COLO668 (cell line): Measurements from ENCODE around the gene CECR2.

ENCODE experiments used
- DNase-seq: peaks from one replicate; lab custom pipeline; 2025; ENCODE audit not compliant: unreplicated experiment; lab: John Stamatoyannopoulos, UW

The CECR2 gene

DNA sequence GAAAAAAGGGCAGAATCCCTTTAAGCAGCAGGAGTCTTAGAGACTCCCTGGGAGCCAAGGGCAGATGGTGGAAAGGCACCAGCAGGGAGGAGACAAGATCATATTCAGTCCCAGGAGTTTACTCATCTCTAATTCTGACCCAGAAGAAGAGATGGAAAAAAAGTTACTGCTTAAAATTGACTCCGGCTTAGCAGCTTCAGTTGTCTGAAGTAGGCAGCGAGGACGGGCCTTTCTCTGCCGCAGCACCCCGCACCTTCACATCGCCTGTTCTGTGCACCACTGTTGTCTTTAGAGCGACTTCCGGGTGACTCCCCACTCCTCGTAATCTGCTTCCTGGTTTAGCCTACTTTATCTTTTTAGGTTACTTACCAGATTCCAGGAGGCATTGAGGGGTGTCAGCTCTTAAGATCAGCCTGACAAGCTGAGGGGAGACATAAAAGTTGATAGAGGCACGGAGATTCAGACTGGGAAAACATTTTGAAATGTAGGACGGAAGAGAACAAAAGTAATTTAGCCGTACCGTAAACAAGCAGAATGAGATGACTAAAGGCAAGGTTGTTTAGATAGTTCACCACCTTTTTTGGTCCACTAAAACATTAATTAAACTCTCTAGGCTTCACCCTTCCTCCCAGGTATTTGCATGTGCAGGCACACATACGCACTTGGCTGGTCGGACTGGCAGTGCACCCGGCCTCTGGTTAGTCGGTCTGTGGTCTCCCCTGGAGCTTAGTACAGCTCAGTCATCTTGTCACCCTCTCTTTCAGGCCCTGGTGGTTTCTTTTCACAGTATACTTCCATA, 74.3 kb downstream of the CECR2 start:
- DNase-seq, result no peak

DNA sequence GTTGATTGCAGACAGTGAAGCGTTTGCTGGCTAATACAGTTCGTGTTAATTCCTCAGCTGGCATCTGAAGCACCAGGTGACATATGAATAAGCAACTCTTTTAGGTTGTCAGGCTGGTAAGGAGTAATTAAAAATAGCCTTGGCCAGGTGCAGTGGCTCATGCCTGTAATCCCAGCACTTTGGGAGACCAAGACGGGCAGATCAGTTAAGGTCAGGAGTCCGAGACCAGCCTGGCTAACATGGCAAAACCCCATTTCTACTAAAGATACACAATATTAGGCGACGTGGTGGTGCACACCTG, 74.9 kb downstream of the CECR2 start:
- no peak for DNase-seq

DNA sequence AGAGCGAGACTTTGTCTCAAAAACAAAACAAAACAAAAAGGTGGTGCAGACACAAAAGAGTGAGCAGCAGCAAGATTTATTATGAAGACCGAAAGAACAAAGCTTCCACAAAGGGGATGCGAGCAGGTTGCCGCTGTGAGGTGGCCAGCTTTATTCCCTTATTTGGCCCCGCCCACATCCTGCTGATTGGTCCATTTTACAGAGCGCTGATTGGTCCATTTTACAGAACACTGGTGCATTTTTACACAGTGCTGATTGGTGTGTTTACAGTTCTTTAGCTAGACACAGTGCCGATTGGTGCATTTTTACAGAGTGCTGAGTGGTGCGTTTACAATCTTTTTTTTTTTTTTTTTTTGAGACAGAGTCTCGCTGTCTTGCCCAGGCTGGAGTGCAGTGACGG, 77.4 kb downstream of the CECR2 start:
- no peak for DNase-seq

GRCh38 chr22:17451316-17451715, 82.1 kb downstream of the CECR2 start:
- no peak for DNase-seq

DNA sequence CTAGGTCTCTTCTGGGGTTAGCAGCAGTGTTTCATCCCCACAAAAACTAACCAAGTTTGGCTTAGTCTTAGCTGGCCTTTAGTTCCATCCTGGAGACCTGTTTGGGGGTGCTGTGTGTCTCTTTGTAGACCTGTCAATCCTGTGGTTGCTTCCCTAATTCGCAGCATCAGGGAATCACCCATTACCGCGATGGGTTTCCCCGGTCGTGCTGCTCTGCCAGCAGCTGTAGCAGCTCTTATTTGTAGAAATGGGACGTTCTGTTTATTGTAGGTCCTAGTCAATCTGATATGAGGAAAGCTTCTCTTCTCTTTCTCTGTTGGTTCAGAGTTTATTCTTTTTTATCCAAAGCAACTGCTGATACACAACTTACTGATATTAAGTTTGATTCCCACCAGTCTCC, 91.6 kb downstream of the CECR2 start:
- DNase-seq, result no peak

- DNase-seq, result no peak
These were observed 101.7 kb downstream of the CECR2 start for GRCh38 chr22:17470880-17471500.

- no peak for DNase-seq
These were observed 102.8 kb downstream of the CECR2 start for GRCh38 chr22:17471886-17472535.

DNA sequence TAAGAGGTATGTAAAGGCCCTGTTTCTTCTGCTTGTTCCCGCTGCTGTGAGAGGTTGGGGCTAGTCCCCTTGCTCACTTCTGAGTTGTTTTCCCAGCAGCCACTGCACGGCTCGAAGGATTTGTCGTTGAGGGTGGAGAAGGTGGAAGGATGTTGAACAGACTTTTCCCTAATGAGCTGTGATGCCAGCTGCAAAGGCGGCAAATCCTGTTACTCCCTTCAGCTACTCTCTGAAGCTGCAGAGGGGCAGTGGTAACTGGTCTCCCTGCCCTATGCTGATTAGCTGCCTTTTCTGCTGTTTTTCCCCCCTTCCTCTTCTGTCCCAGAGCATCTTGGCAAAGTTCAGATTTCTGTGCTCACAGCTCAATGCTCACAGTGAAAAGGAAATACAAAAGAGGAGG, 103.7 kb downstream of the CECR2 start:
- no peak for DNase-seq

DNA sequence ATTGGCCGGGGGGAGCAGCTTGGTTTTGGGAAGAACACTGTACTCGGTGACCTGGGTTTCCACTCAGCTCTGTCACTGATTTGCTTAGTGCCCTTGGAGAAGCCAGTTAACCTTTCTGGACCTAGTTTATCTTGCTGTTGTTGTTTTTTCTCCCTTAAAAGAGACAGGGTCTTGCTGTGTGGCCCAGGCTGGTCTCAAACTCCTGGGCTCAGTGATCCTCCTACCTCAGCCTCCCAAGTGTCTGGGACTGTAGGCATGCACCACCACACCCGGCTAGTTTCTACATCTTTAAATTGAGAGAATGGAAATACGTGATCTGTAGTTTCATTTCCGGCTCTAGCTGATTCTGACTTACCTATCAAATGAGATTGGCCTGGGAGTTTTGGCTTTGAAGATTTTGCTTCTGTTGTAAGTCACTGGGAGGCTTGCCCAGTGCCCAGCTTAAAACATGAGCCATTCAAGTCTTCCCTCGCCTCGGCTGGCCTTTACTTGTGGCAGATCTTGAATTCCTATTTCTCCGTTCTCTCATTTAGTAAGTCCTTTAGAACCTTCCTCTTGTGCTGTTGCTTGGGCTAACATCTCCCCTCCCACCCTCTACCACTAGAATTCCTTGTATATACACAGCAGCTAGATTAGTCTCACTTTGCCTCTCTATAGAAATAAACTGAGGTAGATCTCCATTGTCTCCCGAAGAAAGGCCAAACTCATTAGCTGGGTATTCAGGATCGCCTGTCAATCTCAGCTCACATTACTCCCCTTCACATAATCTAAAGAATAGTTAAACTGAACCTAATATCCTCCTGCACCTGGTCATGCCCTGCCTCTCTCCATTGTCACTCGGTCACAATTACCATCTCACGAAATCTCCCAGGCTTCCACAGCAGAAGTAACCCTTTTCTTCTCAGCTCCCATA, 106.3 kb downstream of the CECR2 start:
- DNase-seq, result no peak

DNA sequence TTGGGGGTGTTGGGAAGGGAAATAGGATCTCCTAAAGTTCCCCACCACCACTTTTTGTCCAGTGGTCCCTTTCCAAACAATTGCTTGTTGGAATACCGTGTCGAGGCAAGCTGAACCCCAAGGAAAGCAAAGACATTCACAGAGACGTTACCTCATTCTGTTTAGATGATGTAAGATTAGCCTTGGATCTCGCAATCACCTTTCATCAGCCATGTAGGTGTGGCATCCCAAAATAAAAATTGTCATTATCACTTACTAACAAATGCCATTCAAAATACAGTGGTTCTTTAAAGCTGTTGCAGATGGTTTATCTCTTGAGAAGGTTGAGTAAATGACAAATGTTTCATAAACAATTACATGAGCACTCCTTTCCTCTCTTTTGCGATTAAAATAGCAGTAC, 107.6 kb downstream of the CECR2 start:
- no peak for DNase-seq

GRCh38 chr22:17477391-17477833, 108.2 kb downstream of the CECR2 start:
- no peak for DNase-seq

- no peak for DNase-seq
These were observed 109.9 kb downstream of the CECR2 start for GRCh38 chr22:17479135-17479534.

DNA sequence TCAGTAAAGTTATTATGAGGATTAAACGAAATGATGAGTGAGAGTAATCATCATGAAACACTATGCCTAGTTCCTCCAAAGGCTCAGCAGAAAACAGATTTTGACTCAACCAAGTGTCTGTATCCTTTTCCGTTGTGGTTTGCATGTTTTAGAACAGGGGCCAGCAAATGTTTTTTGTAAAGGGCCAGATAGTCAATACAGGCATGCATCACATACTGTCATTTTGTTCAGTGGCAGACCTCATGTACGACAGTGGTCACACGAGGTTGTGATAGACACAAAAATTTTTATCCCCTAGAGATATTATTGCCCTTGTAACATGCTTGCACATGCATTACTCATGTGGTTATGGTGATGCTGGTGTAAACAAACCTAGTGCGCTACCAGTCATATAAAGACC, 112.2 kb downstream of the CECR2 start:
- no peak for DNase-seq

DNA sequence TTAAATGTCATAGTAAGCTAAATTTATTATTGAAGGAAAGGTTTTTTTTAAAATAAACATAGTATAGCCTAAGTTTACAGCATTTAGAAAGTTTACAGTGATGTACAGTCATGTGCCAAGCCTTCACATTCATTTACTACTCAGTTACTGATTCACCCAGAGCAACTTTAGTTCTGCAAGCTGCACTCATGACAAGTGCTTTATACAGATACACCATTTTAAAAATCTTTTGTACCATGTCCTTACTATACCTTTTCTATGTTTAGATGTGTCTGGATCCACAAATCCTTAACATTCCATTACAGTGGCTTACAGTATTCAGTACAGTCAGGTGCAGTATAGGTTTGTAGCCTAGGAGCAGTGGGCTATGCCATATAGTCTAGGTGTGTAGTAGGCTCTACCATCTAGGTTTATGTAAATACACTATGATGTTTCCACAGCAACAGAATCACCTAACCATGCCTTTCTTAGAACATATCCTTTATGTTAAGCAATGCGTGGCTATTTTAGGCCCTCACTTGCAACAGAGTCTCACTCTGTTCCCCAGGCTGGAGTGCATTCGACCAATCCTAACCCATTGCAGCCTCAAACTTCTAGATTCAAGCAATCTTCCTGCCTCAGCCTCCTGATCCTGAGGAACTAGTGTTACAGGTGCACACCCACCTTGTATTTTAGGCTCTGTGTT, 114.6 kb downstream of the CECR2 start:
- no peak for DNase-seq

DNA sequence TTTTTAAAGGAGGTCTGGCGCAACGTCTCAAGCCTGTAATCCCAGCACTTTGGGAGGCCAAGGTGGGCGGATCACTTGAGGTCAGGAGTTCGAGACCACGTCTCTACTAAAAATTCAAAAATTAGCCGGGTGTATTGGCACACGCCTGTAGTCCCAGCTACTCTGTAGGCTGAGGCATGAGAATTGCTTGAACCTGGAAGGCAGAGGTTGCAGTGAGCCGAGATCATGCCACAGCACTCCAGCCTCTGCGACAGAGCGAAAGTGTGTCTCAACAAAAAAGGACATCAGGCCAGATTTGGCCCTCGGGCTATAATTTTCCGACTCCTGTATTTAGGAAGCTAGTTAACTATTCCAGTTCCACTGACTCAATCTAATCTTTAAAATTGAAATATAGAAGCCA, 115.3 kb downstream of the CECR2 start:
- no peak for DNase-seq

DNA sequence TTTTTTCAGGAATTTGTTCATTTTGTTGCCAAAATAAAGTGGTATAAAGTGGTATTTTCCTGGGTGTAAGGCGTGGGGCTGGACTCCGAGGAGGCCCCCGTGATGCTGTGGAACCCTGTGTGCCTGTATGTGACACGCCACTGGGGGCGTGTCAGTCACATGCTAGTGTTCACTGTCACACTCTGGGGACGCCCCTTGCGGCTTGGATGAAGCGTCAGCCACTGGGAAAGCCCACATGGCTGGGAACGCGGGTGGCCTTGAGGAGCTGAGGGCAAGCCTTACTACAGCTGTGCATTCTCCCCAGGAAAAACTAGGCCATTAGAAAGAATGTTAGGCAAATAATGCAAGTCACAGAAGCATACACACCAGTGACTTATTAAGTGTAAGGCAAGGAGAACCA, 117.1 kb downstream of the CECR2 start:
- no peak for DNase-seq

DNA sequence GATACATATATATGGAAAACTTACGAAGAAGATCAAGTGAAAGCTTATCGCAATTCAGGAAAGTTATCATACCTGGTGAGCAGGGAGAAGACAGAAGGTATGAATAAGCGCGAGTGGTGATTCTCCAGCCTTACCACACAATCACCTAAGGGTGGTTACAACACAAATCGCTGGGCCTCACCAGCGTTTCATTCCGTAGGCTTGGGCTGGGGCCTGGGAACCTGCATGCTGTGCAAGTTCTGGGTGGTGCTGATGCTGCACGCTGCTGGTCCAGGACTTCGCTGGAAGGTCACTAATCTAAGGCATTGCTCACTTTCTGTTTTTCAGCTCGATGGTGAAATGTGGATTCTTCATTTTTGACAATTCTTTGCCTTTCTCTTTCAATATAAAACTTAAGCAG, 117.5 kb downstream of the CECR2 start:
- DNase-seq, result no peak

GRCh38 chr22:17489101-17489500, 119.8 kb downstream of the CECR2 start:
- DNase-seq, result no peak

DNA sequence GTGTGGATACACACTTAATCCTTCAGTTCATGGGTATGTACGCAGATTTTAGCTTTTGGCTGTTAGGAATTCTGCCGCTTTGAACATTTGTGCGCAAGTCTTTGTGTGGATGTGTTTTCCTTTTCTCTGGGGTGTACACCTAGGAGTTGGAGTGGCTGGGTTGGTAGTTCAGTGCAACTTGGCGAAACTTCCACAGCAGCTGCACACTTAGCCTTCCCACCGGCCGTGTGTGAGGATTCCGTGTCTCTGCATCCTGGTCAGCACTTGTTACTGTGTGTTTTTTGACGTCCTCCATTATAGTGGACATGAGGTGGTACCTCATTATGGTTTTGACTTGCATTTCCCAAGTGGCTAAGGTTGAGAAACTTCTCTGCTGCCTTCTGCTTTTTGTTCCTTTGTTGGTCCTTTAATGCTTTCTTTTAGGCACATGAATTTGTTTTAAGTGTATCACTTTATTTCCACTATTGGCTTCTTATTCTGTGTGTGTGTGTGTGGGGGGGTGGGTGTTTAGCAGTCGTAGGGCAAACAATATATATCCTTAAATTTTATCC, 121.9 kb downstream of the CECR2 start:
- no peak for DNase-seq

DNA sequence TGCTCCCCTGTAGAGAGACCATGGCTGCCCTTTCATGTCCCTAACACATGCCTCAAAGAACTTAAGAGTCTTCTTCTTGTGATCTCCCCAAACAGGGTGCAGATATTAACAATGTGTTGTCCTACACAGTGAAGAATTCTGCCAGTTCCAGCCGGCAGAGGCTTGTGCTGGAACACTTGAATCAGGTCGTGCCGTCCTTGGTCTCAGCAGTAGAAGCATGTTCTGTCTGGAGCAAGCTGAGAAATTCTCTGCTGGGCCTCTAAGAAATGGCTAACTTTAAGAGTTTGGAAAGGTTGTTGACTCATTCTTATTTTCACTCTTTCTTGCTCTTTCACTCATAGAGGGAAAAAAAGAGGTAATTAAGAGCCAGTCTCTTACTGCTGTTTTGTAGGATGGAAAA, 123.0 kb downstream of the CECR2 start:
- DNase-seq, result no peak
